Measurements from ENCODE around the gene PON2. TPM values are rescaled to one million over a fixed set of nuclear protein-coding genes. Genes with fewer than 3 reads are reported as not detected.

The PON2 gene
- total and polyA plus RNA-seq, 2 of the 8 experiments (the other 6 are each of a cell fraction or from before 2014, with no cell fraction given) = 20.6 to 31.0 TPM

DNA sequence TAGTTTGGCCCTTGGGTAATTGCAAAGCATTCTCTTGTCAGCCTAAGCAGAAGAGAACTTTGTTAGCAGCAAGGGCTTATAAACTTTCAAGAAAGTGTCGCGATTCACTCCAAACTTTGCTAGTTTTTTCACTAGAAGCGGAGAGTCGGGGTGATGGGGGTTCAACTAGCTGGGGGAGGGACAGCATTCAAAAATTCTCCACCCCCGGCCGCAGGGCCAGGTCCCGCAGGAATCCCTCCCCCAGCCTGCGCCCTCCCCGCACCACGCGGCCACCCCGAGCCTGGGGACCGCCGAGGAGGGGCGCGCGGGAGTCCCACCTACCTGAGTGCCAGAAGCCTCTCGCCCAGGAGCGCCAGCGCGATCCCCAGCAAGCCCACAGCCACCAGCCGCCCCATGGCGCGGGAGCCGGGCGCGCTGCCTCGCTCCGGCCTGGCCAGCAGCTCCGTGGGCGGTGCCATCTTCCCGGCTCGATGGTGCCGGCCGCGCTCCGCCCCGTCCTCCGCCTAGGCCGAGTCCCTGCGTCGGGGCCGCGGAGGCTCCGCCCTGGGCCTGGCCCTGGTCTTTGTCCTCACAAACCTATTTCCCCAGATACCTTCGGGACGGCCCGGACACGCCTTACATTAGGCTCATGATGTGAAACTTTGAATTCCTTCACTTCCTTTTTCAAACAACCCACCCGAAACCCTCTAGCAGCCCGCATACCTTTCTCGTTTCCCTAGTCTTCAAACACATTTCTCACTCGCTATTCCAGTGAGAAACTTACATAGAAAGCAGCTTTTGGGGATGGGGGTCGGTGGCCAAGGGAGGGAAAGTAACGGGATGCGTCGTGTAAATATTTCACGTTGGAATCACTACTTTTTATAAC is at the start of gene PON2 (continued):
- no peak for TF ChIP-seq RNF2 (IDR thresholded peaks at IDR 0.05; ENCODE audit: borderline replicate concordance, low read depth, low read length, missing control alignments, poor library complexity, severe bottlenecking)
- no peak for TF ChIP-seq JUN (IDR thresholded peaks at IDR 0.05; ENCODE audit: low read depth, low read length)
- TF ChIP-seq EP300 (IDR thresholded peaks at IDR 0.05; ENCODE audit: borderline replicate concordance in 1 of 2, low read depth in 2 of 2, low read length in 2 of 2) = no peak
